Mesodermal cell (in vitro differentiated cells): ENCODE measurements around the gene DDX60.

ENCODE experiments used
- H3K27ac ChIP-seq: 2 replicates; pipeline ENCODE4 v1.7.0; 2013; ENCODE audit warnings: mild to moderate bottlenecking, low read depth, low read length, moderate library complexity; ENCODE audit not compliant: severe bottlenecking
- H3K36me3 ChIP-seq: 2 replicates; pipeline ENCODE4 v1.7.1; 2013; ENCODE audit warnings: mild to moderate bottlenecking, low read length, moderate library complexity; ENCODE audit not compliant: control insufficient read depth, insufficient read depth
- H3K4me1 ChIP-seq: one replicate; pipeline ENCODE4 v1.7.1; 2013; ENCODE audit warnings: mild to moderate bottlenecking, low read length; ENCODE audit not compliant: insufficient read depth, control insufficient read depth, poor library complexity, severe bottlenecking
- H3K4me3 ChIP-seq: 2 replicates; pipeline ENCODE4 v1.7.0; 2013; ENCODE audit warnings: low read length, control low read depth, mild to moderate bottlenecking; ENCODE audit not compliant: insufficient read depth, poor library complexity, severe bottlenecking; ENCODE audit errors: extremely low read depth
- H3K9me3 ChIP-seq: 2 replicates; pipeline ENCODE4 v1.7.1; 2013; ENCODE audit warnings: mild to moderate bottlenecking, low read length, moderate library complexity; ENCODE audit not compliant: control insufficient read depth
- WGBS, 2 experiments: methylation state at CpG; one replicate each; pipeline ENCODE4 v1.1.5; 2013; ENCODE audit warnings: missing lambda C conversion rate in 2 of 2; ENCODE audit not compliant: insufficient coverage in 2 of 2; 5-methylcytosine and 5-hydroxymethylcytosine counted together

Gene DDX60

GRCh38 chr4:168212656-168213055 is 105.9 kb downstream of the DDX60 start:
- no peaks in the 10 kb centered on the region for H3K9me3 ChIP-seq
- H3K27ac ChIP-seq = no peak overlapping the region
- no peaks in the 10 kb centered on the region for H3K4me1 ChIP-seq
- no peaks in the 10 kb centered on the region for H3K36me3 ChIP-seq
- no peak overlapping the region for H3K4me3 ChIP-seq
- 100% methylated on average over 1 of the region's 3 CpGs; no CpG with 5 or more reads in 1 of the 2 experiments for WGBS, 2 experiments

- H3K4me3 ChIP-seq = no peak overlapping the region
- H3K36me3 ChIP-seq = no peaks in the 10 kb centered on the region
- 100% methylated on average over 1 of the region's 3 CpGs; no CpG with 5 or more reads in 1 of the 2 experiments for WGBS, 2 experiments
- no peaks in the 10 kb centered on the region for H3K4me1 ChIP-seq
- H3K27ac ChIP-seq = no peak overlapping the region
- peaks cover 4% of the 10 kb centered on the region for H3K9me3 ChIP-seq
These were observed 109.5 kb downstream of the DDX60 start for GRCh38 chr4:168208957-168209614.

GRCh38 chr4:168203233-168203911 is 115.2 kb downstream of the DDX60 start:
- Histone ChIP-seq H3K4me1 (no peaks in the 10 kb centered on the region), H3K36me3 (no peaks in the 10 kb centered on the region), H3K27ac (no peak overlapping the region), H3K4me3 (no peak overlapping the region), H3K9me3 (peaks cover 16% of the 10 kb centered on the region)
- WGBS, 2 experiments = 81 to 93% methylated on average over 4 of the region's 4 CpGs

GRCh38 chr4:168200685-168201084 is 117.9 kb downstream of the DDX60 start:
- peaks cover 16% of the 10 kb centered on the region for H3K9me3 ChIP-seq
- no peaks in the 10 kb centered on the region for H3K36me3 ChIP-seq
- no peaks in the 10 kb centered on the region for H3K4me1 ChIP-seq
- no CpG with 5 or more reads among the region's 3 CpGs for WGBS, 2 experiments
- no peak overlapping the region for H3K27ac ChIP-seq
- no peak overlapping the region for H3K4me3 ChIP-seq

- Histone ChIP-seq H3K4me1 (no peaks in the 10 kb centered on the region), H3K4me3 (no peak overlapping the region), H3K9me3 (peaks cover 16% of the 10 kb centered on the region), H3K27ac (no peak overlapping the region), H3K36me3 (no peaks in the 10 kb centered on the region)
- 61 to 90% methylated on average over 2 to 3 of the region's 4 CpGs for WGBS, 2 experiments
These were observed 119.1 kb downstream of the DDX60 start for GRCh38 chr4:168199260-168199957.

GRCh38 chr4:168197926-168198325 is 120.6 kb downstream of the DDX60 start:
- no peaks in the 10 kb centered on the region for H3K36me3 ChIP-seq
- no peaks in the 10 kb centered on the region for H3K4me1 ChIP-seq
- H3K4me3 ChIP-seq = no peak overlapping the region
- H3K9me3 ChIP-seq = peaks cover 2% of the 10 kb centered on the region
- H3K27ac ChIP-seq = no peak overlapping the region

- no peaks in the 10 kb centered on the region for H3K9me3 ChIP-seq
- H3K27ac ChIP-seq = no peak overlapping the region
- H3K4me3 ChIP-seq = no peak overlapping the region
- WGBS, 2 experiments = no CpG with 5 or more reads among the region's 1 CpG
- no peaks in the 10 kb centered on the region for H3K36me3 ChIP-seq
- no peaks in the 10 kb centered on the region for H3K4me1 ChIP-seq
These were observed 129.8 kb downstream of the DDX60 start for GRCh38 chr4:168188754-168189153.

- 69 to 71% methylated on average over 3 of the region's 6 CpGs for WGBS, 2 experiments
- Histone ChIP-seq H3K4me1 (no peaks in the 10 kb centered on the region), H3K27ac (no peak overlapping the region), H3K36me3 (no peaks in the 10 kb centered on the region), H3K4me3 (no peak overlapping the region), H3K9me3 (no peaks in the 10 kb centered on the region)
These were observed 134.6 kb downstream of the DDX60 start for GRCh38 chr4:168183717-168184571.

- WGBS, 2 experiments = 100% methylated on average over 2 of the region's 5 CpGs
- H3K27ac ChIP-seq = no peak overlapping the region
- no peaks in the 10 kb centered on the region for H3K4me1 ChIP-seq
- H3K36me3 ChIP-seq = no peaks in the 10 kb centered on the region
- no peaks in the 10 kb centered on the region for H3K9me3 ChIP-seq
- no peak overlapping the region for H3K4me3 ChIP-seq
These were observed 140.9 kb downstream of the DDX60 start for GRCh38 chr4:168177546-168178149.

- Histone ChIP-seq H3K9me3 (no peaks in the 10 kb centered on the region), H3K36me3 (no peaks in the 10 kb centered on the region), H3K4me3 (no peak overlapping the region), H3K4me1 (no peaks in the 10 kb centered on the region), H3K27ac (no peak overlapping the region)
- WGBS, 2 experiments = 95 to 96% methylated on average over 3 to 6 of the region's 6 CpGs
These were observed 144.2 kb downstream of the DDX60 start for GRCh38 chr4:168174308-168174707.
